COLO668 (cell line): ENCODE data around the gene AKT2.

Experiments
- DNase-seq: peaks from one replicate; lab custom pipeline; 2025; ENCODE audit not compliant: unreplicated experiment; lab: John Stamatoyannopoulos, UW

AKT2 gene

DNA sequence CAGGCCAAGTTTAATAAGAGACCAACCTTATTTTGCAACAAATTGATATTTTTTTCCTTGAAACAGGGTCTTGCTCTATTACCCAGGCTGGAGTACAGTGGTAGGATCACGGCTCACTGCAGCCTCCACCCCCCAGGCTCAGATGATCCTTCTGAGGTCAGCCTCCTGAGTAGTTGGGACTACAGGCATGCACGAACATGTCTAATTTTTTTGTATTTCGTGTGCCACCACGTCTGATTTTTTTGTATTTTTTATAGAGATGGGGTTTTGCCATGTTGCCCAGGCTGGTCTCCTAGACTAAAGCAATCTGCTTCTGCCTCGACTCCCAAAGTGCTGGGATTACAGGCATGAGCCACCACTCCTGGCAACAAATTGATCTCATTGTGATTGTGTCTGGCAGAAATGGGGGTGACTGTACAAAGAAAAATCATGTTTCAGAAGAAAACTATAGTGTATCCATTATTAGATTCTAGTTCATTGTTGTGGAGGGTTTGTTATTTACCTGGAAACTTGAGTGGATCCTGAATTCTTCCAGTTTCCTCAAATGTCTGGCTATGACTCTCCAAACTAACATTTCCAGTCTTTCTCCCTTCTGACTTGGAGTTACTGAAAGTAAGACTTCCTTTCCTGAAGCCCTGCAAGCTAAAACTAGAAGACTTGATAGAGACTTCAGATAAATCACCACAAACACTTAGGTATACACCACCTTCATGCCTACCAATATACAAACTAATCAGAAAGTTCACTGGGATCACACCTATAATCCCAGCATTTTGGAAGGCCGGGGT, 17.3 kb upstream of the AKT2 start:
- no peak for DNase-seq

DNA sequence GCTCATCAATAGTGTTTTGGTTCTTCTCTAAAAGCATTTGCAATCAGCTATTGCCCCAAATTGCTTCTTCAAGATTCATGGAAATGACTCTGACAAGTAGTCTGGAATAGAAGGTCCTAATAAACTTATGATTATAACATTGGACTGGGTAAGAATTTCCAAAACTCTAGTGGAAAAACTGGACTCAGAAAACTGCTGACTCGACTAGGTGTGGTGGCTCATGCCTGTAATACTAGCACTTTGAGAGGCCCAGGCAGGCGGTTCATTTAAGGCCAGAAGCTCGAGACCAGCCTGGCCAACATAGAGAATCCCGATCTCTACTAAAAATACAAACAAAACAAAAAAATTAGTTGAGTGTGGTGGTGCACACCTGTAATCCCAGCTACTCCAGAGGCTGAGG, 15.5 kb upstream of the AKT2 start:
- DNase-seq = no peak

DNA sequence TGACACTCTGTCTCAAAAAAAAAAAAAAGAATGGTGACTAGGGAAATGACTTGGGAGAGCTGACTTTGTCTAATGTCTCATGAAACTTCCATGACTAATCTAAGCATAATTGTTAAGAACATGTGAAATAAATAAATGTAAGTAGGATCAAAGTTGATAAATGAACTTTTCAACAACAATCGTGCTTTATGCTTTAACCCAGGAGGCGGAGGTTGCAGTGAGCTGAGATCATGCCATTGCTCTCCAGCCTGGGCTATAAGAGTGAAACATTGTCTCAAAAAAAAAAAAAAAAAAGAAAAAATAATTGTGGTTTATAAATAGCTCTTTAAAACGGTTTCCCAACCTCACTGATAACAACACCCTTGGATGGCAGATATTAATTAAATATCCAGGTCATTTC, 12.9 kb upstream of the AKT2 start:
- DNase-seq = no peak

- DNase-seq = no peak
Observed at GRCh38 chr19:40294560-40294959, 9.4 kb upstream of the AKT2 start.

GRCh38 chr19:40286971-40287421, 1.9 kb upstream of the AKT2 start:
- DNase-seq = no peak

GRCh38 chr19:40286235-40286970, 1.3 kb upstream of the AKT2 start:
- DNase-seq = no peak

- peak; percentile 98 for DNase-seq
Observed at GRCh38 chr19:40285353-40286234, 449 bp upstream of the AKT2 start.

GRCh38 chr19:40284251-40284500, 969 bp downstream of the AKT2 start:
- no peak for DNase-seq

DNA sequence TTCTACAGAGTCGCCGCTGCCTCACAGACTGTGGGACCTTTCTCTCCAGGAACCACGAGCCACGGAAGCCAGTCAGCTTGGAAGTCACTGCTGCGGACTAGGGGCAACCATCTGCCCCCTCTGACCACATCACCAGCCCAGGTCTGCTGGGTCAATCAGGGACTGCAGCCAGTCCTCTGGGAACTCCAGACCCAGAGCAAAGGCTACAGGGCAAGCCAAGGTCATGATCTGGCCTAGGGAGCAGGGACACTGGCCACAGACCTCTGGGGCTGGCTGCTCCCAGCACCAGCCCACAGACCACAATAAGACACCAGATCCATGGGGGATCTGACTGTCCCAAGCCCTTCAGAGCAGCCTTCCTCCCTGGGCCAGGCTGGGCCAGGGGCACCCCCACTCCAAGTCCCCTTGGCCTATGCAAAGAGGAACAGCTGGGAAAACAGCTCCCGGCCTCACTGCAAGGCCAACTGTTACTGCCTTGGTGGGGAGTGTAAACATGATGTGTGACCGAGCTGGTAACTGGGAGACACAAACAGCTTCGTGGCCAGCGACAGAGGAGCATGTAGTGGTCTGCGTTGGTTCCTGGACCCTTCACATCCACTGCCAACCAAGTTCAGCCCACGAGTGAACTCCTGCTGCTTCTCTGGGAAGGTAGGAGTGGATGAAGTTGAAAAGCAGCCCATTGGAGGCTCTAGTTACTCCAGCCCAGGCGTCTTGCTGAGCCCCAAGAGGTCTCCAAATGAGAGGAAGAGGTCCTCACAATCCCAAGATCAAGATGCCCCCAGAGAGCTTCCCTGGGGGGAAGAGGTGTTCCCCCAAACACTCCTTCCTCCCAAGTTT, 1.5 kb downstream of the AKT2 start:
- DNase-seq = peak; percentile 30

- DNase-seq = no peak
Observed at GRCh38 chr19:40282920-40283319, 2.2 kb downstream of the AKT2 start.

DNA sequence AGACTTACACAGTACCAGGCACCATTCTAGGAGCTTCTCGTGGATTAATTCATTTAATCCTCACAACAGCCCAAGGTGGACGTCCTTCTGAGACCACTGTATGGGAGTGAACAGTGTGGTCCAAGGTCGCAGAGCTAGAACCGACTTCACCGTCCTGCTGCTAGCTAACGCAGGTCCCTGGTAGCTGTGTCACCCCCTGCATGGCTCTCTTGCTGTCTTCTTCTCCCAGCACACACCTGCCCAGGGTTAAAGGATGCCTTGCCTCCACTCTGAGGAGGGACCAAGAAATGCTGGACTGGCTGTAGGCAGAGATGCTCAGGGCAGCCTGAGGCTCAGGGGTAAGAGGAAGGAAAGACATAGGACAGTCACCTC, 3.0 kb downstream of the AKT2 start:
- DNase-seq = no peak

GRCh38 chr19:40281381-40282208, 3.5 kb downstream of the AKT2 start:
- DNase-seq = no peak

- DNase-seq = no peak
Observed at GRCh38 chr19:40280608-40281221, 4.4 kb downstream of the AKT2 start.

DNA sequence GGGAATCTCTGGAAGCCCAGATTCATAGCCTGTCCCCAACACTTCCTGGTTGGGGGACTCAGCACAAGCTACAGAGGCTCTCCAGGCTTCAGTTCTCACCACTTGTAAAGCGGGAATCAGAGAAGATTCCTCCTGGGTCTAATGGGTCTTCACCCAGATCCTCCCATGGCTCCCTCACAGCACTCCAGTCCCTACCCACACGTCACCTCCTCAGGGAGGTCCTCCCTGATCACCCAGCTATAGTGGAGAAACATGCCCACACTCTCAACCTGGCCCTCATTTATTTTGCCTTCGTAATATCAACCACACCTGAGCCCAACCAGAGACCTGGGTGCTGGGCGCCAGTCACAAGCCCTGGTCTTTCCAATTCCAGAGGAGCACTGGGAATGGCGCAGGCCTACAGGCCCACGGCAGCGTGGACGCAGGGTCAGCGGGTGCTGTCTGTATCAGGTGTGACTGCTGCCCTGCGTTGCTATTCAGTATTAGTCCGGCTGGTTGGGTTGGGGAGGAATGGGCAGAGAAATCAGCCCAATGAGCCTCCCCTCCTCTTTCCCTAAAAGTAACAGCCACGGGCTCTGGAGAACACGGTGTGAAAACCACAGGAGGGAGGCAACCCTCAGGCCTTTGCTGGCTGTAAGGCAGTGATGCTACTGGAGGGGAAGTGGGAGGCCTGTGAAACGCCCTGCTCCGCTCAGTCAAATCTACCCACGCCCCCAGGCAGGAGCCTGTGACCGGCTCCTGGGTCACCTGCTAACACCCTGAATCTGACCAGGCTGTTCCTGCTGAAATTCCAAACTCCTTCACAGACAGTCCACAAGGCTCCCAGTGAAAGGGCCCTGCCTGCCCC, 5.2 kb downstream of the AKT2 start:
- DNase-seq = no peak

GRCh38 chr19:40279120-40279551, 6.0 kb downstream of the AKT2 start:
- DNase-seq = no peak

- no peak for DNase-seq
Observed at GRCh38 chr19:40278361-40279035, 6.6 kb downstream of the AKT2 start.

- DNase-seq = no peak
Observed at GRCh38 chr19:40277356-40278059, 7.6 kb downstream of the AKT2 start.
